Cardiac fibroblast (primary cell): Measurements from ENCODE around the gene ITPR3.
"Not testable (repeated sequence)": the region's sequence is repeated elsewhere in the genome, so short reads cannot be mapped to it uniquely, and the experiment has no call there.

ENCODE experiments used
- DNase-seq, 2 donors: peaks; one replicate each; pipeline versions ENCODE4 v3.0.0 to v3.0.0-alpha.2; 2010; ENCODE audit warnings: low read depth in 2 of 2
- H3K4me3 ChIP-seq, 2 donors: replicated peaks in 1 of 2; 1 replicate in 1 of 2; 2 replicates in 1 of 2; pipeline ENCODE4 v1.5.1; 2011; ENCODE audit warnings: low read depth in 2 of 2, low read length in 2 of 2, mild to moderate bottlenecking in 2 of 2, moderate library complexity in 1 of 2
- CTCF ChIP-seq: IDR thresholded peaks from one replicate; pipeline ENCODE4 v1.5.1; 2011; ENCODE audit warnings: low read depth, mild to moderate bottlenecking, low read length, inconsistent platforms

ITPR3 gene

GRCh38 chr6:33590531-33591198 lies 30.5 kb upstream of the ITPR3 start:
- H3K4me3 ChIP-seq, result no peak overlapping the region
- TF ChIP-seq CTCF, result peak; percentile 5
- peak in 1 of 2 donors; percentile 27 for DNase-seq

GRCh38 chr6:33591424-33592032 lies 29.6 kb upstream of the ITPR3 start:
- no peak for DNase-seq
- TF ChIP-seq CTCF, result no peak
- H3K4me3 ChIP-seq, result no peak overlapping the region

- no peak overlapping the region for H3K4me3 ChIP-seq
- TF ChIP-seq CTCF, result no peak
- no peak for DNase-seq
Observed at GRCh38 chr6:33592280-33592594, 28.9 kb upstream of the ITPR3 start.

- no peak overlapping the region for H3K4me3 ChIP-seq
- DNase-seq, result no peak
- no peak for TF ChIP-seq CTCF
Observed at GRCh38 chr6:33592595-33593413, 28.3 kb upstream of the ITPR3 start.

- no peak for TF ChIP-seq CTCF
Observed at GRCh38 chr6:33593414-33593727, 27.8 kb upstream of the ITPR3 start.

GRCh38 chr6:33595001-33595846 lies 25.9 kb upstream of the ITPR3 start:
- TF ChIP-seq CTCF, result no peak
- DNase-seq, result peak in 1 of 2 donors; percentile 52
- no peak overlapping the region for H3K4me3 ChIP-seq

More at GRCh38 chr6:33593414-33593727, 27.8 kb upstream of the ITPR3 start:
- no peak for DNase-seq
- no peak overlapping the region for H3K4me3 ChIP-seq

- DNase-seq, H3K4me3 ChIP-seq: not testable (repeated sequence)
Observed at GRCh38 chr6:33596894-33597293, 24.2 kb upstream of the ITPR3 start.
